Measurements from ENCODE around the gene TXN2.

Gene TXN2

DNA sequence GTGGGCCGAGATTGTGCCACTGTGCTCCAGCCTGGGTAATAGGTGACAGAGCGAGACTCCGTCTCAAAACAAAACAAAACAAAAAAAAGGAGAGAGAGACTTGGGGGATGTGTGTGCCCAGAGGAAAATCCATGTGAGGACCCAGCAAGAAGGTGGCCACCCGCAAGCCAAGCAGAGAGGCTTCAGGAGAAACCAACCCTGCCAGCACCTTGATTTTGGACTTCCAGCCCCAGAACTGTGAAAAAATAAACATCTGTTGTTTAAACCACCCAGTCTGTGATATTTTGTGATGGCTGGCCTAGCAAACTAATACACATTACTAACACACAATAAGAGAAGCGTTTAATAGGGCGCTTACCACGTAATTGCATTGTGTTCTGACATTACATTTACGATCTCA, 21.2 kb downstream of the TXN2 start:
- TF ChIP-seq GABPA (IDR thresholded peaks at IDR 0.05; ENCODE audit: low read depth) (no peak), POLR2AphosphoS5 (IDR thresholded peaks at IDR 0.05; ENCODE audit: low read depth) (no peak), SPI1 (IDR thresholded peaks at IDR 0.05; ENCODE audit: borderline replicate concordance, low read depth) (no peak)
- TF ChIP-seq, protein P1, sequence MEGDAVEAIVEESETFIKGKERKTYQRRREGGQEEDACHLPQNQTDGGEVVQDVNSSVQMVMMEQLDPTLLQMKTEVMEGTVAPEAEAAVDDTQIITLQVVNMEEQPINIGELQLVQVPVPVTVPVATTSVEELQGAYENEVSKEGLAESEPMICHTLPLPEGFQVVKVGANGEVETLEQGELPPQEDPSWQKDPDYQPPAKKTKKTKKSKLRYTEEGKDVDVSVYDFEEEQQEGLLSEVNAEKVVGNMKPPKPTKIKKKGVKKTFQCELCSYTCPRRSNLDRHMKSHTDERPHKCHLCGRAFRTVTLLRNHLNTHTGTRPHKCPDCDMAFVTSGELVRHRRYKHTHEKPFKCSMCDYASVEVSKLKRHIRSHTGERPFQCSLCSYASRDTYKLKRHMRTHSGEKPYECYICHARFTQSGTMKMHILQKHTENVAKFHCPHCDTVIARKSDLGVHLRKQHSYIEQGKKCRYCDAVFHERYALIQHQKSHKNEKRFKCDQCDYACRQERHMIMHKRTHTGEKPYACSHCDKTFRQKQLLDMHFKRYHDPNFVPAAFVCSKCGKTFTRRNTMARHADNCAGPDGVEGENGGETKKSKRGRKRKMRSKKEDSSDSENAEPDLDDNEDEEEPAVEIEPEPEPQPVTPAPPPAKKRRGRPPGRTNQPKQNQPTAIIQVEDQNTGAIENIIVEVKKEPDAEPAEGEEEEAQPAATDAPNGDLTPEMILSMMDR (IDR thresholded peaks at IDR 0.05; ENCODE audit: insufficient read depth, low read length): no peak
- TF ChIP-seq, protein P2, sequence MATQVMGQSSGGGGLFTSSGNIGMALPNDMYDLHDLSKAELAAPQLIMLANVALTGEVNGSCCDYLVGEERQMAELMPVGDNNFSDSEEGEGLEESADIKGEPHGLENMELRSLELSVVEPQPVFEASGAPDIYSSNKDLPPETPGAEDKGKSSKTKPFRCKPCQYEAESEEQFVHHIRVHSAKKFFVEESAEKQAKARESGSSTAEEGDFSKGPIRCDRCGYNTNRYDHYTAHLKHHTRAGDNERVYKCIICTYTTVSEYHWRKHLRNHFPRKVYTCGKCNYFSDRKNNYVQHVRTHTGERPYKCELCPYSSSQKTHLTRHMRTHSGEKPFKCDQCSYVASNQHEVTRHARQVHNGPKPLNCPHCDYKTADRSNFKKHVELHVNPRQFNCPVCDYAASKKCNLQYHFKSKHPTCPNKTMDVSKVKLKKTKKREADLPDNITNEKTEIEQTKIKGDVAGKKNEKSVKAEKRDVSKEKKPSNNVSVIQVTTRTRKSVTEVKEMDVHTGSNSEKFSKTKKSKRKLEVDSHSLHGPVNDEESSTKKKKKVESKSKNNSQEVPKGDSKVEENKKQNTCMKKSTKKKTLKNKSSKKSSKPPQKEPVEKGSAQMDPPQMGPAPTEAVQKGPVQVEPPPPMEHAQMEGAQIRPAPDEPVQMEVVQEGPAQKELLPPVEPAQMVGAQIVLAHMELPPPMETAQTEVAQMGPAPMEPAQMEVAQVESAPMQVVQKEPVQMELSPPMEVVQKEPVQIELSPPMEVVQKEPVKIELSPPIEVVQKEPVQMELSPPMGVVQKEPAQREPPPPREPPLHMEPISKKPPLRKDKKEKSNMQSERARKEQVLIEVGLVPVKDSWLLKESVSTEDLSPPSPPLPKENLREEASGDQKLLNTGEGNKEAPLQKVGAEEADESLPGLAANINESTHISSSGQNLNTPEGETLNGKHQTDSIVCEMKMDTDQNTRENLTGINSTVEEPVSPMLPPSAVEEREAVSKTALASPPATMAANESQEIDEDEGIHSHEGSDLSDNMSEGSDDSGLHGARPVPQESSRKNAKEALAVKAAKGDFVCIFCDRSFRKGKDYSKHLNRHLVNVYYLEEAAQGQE (IDR thresholded peaks at IDR 0.05; ENCODE audit: insufficient replicate concordance, low read depth): no peak
- H3K27ac ChIP-seq (replicated peaks): no peak overlapping the region
- no peak overlapping the region for H3K4me3 ChIP-seq (replicated peaks; ENCODE audit: insufficient read depth, low read length)
- DNase-seq (ENCODE audit: low read depth in 1 of 2, low spot score in 1 of 2): no peak
- H3K27me3 ChIP-seq (ENCODE audit: insufficient read depth, poor library complexity, severe bottlenecking): no peaks in the 10 kb centered on the region

DNA sequence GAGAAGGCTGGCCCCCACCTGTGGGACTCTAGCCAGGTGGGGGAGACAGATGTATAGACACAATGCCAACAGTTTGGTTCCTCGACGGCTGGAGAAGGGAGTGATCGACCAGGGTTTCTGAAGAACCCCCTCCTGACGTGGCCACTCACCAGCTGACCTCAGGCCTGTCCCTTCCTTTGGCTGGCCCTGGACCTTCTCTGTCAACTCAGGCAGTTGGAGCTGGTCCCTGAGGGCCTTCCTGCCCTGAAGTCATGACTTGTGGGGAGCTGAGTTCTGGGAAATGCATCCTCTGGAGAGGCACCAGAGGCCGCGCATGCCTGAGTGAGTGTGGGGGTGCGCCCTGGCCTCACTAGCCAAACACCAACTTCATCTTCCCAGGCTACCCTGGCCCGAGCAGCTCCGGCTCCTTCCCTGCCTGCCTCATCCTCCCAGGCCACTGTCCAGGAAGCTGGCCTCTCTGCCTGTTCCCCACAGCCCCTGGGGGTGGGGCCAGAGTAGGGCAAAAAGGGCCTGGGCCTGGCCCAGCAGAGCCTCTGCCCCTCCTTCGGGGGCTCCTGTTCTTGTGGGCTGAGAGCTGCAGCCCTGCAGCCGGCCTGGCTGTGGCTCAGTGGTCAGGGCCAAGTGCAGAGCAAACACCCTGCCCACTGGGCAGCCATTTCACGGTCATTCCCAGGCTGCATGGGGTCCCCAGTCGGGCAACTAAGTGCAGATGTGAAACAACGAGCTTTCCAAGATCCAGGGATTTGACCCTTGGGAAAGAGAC, 23.6 kb downstream of the TXN2 start:
- TF ChIP-seq SPI1 (IDR thresholded peaks at IDR 0.05; ENCODE audit: borderline replicate concordance, low read depth): no peak
- TF ChIP-seq, protein P1 (IDR thresholded peaks at IDR 0.05; ENCODE audit: insufficient read depth, low read length): no peak
- no peak for TF ChIP-seq GABPA (IDR thresholded peaks at IDR 0.05; ENCODE audit: low read depth)
- TF ChIP-seq POLR2AphosphoS5 (IDR thresholded peaks at IDR 0.05; ENCODE audit: low read depth): no peak
- TF ChIP-seq, protein P2 (IDR thresholded peaks at IDR 0.05; ENCODE audit: insufficient replicate concordance, low read depth): no peak
- H3K27ac ChIP-seq (replicated peaks): no peak overlapping the region
- no peak for DNase-seq (ENCODE audit: low read depth in 1 of 2, low spot score in 1 of 2)
- H3K27me3 ChIP-seq (ENCODE audit: insufficient read depth, poor library complexity, severe bottlenecking): no peaks in the 10 kb centered on the region
- no peak overlapping the region for H3K4me3 ChIP-seq (replicated peaks; ENCODE audit: insufficient read depth, low read length)

DNA sequence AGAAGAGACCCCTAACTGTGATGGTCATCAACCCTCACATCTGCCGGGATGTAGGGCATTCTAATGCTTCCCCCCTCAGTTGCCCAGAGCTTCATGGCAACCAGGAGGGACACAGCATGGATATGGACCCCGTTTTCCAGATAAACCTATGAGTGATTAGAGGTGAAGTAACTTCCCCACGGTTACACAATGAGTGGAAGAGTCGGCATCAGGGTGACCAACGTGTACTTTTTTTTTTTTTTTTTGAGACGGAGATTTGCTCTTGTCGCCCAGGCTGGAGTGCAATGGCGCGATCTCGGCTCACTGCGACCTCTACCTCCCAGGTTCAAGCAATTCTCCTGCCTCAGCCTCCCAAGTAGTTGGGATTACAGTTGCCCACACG, 25.0 kb downstream of the TXN2 start:
- no peak overlapping the region for H3K4me3 ChIP-seq (replicated peaks; ENCODE audit: insufficient read depth, low read length)
- H3K27ac ChIP-seq (replicated peaks): peak overlapping the region; percentile 19; the same call in 1 of the 2 replicates
- DNase-seq (ENCODE audit: low read depth in 1 of 2, low spot score in 1 of 2): peak; percentile 49 to 70
- no peaks in the 10 kb centered on the region for H3K27me3 ChIP-seq (ENCODE audit: insufficient read depth, poor library complexity, severe bottlenecking)
- TF ChIP-seq SPI1 (IDR thresholded peaks at IDR 0.05; ENCODE audit: borderline replicate concordance, low read depth) (no peak), POLR2AphosphoS5 (IDR thresholded peaks at IDR 0.05; ENCODE audit: low read depth) (no peak), GABPA (IDR thresholded peaks at IDR 0.05; ENCODE audit: low read depth) (no peak)
- TF ChIP-seq, protein P2 (IDR thresholded peaks at IDR 0.05; ENCODE audit: insufficient replicate concordance, low read depth): no peak
- TF ChIP-seq, protein P1 (IDR thresholded peaks at IDR 0.05; ENCODE audit: insufficient read depth, low read length): no peak

Data from HL-60 (cell line).